Upper lobe of left lung (tissue), 6 donors: ENCODE measurements around the gene EBF3. TPM values are rescaled to one million over a fixed set of nuclear protein-coding genes. Genes with fewer than 3 reads are reported as not detected.

Experiments
- ATAC-seq, 2 donors: fragments of 200-7000 bp; cut with Tn5 transposase; one replicate each; pipeline ENCODE4 v1.9.1; 2022; ENCODE audit warnings: mild to moderate bottlenecking in 2 of 2, moderate library complexity in 2 of 2; ENCODE audit not compliant: low FRiP score in 2 of 2
- DNase-seq, 2 donors: peaks; one replicate each; pipeline ENCODE4 v3.0.0-alpha.2; 2019 to 2020
- H3K27ac ChIP-seq, 4 donors: fragments of 200-600 bp; sonication (generic); one replicate each; pipeline ENCODE4 v1.5.1; 2016 to 2019
- H3K27me3 ChIP-seq, 4 donors: fragments of 200-600 bp; sonication (generic); one replicate each; pipeline ENCODE4 v1.5.1; 2017 to 2019
- H3K36me3 ChIP-seq, 4 donors: fragments of 200-600 bp; sonication (generic); one replicate each; pipeline ENCODE4 v1.5.1; 2016 to 2019
- H3K4me1 ChIP-seq, 4 donors: fragments of 200-600 bp; sonication (generic); one replicate each; pipeline ENCODE4 v1.5.1; 2018 to 2019
- H3K4me3 ChIP-seq, 4 donors: fragments of 200-600 bp; sonication (generic); one replicate each; pipeline ENCODE4 v1.5.1; 2017 to 2019; ENCODE audit warnings: mild to moderate bottlenecking in 2 of 4, moderate library complexity in 1 of 4
- H3K9me3 ChIP-seq, 4 donors: fragments of 200-600 bp; sonication (generic); one replicate each; pipeline ENCODE4 v1.5.1; 2018 to 2019
- EP300 ChIP-seq, 4 donors: sonication (generic); formaldehyde crosslinking; IDR thresholded peaks; one replicate each; pipeline ENCODE4 v1.5.1; 2017; ENCODE audit warnings: antibody characterized with exemption in 4 of 4, control low read depth in 2 of 4
- POLR2A ChIP-seq, 4 donors: fragments of 450-650 bp; IDR thresholded peaks; one replicate each; pipeline ENCODE4 v1.5.1; 2016 to 2017; ENCODE audit warnings: antibody characterized with exemption in 4 of 4, mild to moderate bottlenecking in 2 of 4
- POLR2AphosphoS5 ChIP-seq, 2 donors: sonication (generic); formaldehyde crosslinking; IDR thresholded peaks; one replicate each; pipeline ENCODE4 v1.5.1; 2017; ENCODE audit warnings: antibody characterized with exemption in 2 of 2
- WGBS, 2 donors: methylation state at CpG; one replicate each; pipeline ENCODE4 v1.1.5; 2017 to 2018; 5-methylcytosine and 5-hydroxymethylcytosine counted together
- total RNA-seq, 6 donors: library from RNA; depleted of rRNA in 4 of 6; stranded (reverse); fragments of >200 nt in 4 of 6; gene quantifications; one replicate each; pipeline versions ENCODE4 v1.1.0 to v1.2.1, GENCODE V29; 2016 to 2021
- TF ChIP-seq, protein P1 (sequence below), 6 experiments: fragments of 450-650 bp in 4 of 6; fragments of 200-600 bp in 2 of 6; sonication (generic) in 2 of 6; IDR thresholded peaks; one replicate each; pipeline ENCODE4 v1.5.1; 2016 to 2019; ENCODE audit warnings: antibody characterized with exemption in 6 of 6
- donor health status: DM: no; HTN: no; CAD: no; lungs with moderate emphysema.
- donor health status: DM: no; HTN: yes; CAD: no; lungs with severe emphysema.

Gene EBF3
- total RNA-seq, 6 donors from 2014 or later = 0.06 to 0.51 TPM; not detected in 4

DNA sequence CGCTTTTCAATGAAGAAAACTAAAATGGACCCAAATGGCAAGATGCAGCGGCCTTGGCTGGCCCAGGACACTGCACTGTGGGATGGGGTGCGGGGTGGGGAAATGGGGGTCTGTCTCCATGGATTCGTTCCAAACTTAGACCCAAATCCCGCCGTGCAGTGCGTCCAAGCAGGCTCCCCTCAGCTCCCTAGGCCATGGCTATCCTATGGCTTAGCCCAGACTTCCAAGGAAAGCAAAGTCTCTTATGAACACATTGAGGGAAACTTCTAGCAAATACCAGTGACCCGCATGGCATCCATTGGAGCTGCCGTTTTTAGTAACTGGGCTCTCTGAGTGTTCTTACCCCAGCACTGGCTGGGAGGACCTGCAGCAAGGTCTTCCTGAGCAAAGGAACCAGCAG lies 122.5 kb downstream of the EBF3 start:
- Histone ChIP-seq H3K36me3 (no peaks in the 10 kb centered on the region), H3K4me3 (no peak overlapping the region), H3K27me3 (no peaks in the 10 kb centered on the region), H3K4me1 (no peaks in the 10 kb centered on the region), H3K27ac (no peak overlapping the region), H3K9me3 (no peaks in the 10 kb centered on the region)
- TF ChIP-seq POLR2A (IDR thresholded peaks at IDR 0.05) (no peak), POLR2AphosphoS5 (IDR thresholded peaks at IDR 0.05) (no peak), EP300 (IDR thresholded peaks at IDR 0.05) (no peak)
- TF ChIP-seq, protein P1, sequence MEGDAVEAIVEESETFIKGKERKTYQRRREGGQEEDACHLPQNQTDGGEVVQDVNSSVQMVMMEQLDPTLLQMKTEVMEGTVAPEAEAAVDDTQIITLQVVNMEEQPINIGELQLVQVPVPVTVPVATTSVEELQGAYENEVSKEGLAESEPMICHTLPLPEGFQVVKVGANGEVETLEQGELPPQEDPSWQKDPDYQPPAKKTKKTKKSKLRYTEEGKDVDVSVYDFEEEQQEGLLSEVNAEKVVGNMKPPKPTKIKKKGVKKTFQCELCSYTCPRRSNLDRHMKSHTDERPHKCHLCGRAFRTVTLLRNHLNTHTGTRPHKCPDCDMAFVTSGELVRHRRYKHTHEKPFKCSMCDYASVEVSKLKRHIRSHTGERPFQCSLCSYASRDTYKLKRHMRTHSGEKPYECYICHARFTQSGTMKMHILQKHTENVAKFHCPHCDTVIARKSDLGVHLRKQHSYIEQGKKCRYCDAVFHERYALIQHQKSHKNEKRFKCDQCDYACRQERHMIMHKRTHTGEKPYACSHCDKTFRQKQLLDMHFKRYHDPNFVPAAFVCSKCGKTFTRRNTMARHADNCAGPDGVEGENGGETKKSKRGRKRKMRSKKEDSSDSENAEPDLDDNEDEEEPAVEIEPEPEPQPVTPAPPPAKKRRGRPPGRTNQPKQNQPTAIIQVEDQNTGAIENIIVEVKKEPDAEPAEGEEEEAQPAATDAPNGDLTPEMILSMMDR (IDR thresholded peaks at IDR 0.05) = no peak
- ATAC-seq = no peak
- DNase-seq = no peak
- WGBS, 2 donors = 95% methylated on average over 8 to 9 of the region's 9 CpGs

DNA sequence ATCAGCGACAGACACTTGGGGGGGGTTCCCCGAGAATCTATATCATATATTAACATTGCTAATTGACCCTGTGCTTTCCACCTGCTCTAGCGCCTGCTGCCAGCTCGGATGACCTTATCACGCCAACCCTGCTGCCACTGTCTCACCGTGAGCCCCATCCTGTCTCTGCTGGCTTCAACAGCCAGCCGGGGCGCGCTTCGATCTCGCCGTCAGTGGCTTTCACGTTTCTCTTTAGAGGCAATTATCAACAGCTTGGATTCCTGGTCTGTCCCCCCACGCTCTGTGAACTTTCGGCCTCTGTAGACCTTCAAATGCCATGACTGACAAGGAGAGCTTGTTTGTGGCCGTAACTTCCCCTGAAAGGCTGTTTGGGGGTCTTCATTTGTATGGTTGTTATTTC lies 123.0 kb downstream of the EBF3 start:
- Histone ChIP-seq H3K4me3 (no peak overlapping the region), H3K27me3 (no peaks in the 10 kb centered on the region), H3K9me3 (no peaks in the 10 kb centered on the region), H3K27ac (no peak overlapping the region), H3K4me1 (no peaks in the 10 kb centered on the region), H3K36me3 (no peaks in the 10 kb centered on the region)
- DNase-seq = no peak
- no peak for TF ChIP-seq POLR2AphosphoS5 (IDR thresholded peaks at IDR 0.05)
- TF ChIP-seq POLR2A (IDR thresholded peaks at IDR 0.05) = no peak
- TF ChIP-seq, protein P1 (IDR thresholded peaks at IDR 0.05) = no peak
- TF ChIP-seq EP300 (IDR thresholded peaks at IDR 0.05) = no peak
- 94 to 98% methylated on average over 16 of the region's 16 CpGs for WGBS, 2 donors
- no peak for ATAC-seq

DNA sequence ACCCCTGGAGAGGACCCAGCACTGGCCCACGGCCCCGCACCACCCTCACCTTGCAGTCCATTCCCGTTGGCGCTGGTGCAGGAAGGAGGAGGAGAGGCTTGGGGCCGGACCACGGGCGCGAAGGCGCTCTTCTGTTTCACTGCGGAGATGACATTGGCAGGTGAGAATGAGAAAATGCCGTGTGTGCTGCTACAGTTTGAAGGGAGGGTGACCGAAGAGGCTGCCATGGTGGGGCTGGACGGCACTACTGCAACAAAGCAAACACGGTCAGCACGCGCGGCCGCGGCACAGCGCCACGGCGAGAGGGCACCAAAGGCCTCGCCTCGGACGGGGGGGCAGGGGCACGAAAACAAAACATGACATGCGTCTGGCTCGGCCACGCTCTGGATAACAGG lies 123.9 kb downstream of the EBF3 start:
- Histone ChIP-seq H3K9me3 (no peaks in the 10 kb centered on the region), H3K27me3 (no peaks in the 10 kb centered on the region), H3K4me3 (no peak overlapping the region), H3K27ac (no peak overlapping the region), H3K4me1 (no peaks in the 10 kb centered on the region), H3K36me3 (no peaks in the 10 kb centered on the region)
- TF ChIP-seq POLR2AphosphoS5 (IDR thresholded peaks at IDR 0.05) (no peak), POLR2A (IDR thresholded peaks at IDR 0.05) (no peak), EP300 (IDR thresholded peaks at IDR 0.05) (no peak)
- TF ChIP-seq, protein P1 (IDR thresholded peaks at IDR 0.05) = no peak
- no peak for DNase-seq
- ATAC-seq = no peak
- 93 to 96% methylated on average over 29 of the region's 29 CpGs for WGBS, 2 donors

DNA sequence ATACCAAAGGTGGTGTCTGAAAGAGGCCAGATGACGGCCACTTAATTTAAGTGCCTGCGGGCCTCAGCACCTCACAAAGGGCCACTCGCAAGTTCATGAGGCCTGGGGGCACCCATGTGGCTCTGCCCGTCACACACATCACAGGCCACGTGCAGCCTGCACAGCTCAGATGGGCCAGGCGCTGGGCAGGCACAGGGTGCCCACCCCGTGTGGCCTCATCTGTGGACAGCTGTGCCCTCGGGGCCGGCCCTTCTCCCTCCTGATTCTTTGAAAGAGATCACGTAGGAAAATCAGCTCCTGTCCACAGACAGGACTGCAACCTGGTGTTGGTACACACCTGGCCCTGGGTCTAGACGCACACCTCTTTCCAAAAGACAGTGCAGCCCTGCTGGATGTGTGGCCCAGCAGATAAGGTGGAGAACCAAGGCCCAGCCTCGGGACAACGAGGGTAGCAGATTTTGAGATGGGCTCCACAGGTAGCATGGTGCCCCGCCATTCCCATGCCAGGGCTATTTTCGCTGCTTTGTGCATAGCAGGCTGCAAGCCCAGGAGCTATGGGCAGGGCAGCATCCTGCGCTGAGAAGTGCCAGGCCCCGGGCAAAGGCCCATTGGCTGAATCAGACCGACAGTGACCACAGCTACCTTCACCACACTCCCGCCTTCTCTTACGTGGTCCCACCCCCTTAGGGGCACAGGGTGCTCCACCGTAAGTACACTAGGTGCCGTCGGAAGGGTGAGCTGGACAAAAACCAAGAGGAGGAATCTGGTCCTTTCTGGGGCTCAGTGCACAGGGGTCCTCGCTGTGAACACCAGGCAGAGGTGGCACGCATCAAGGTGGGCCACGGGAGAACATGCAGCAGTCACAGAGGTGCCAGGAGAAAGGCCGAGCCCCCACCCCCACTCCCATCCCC lies 124.5 kb downstream of the EBF3 start:
- Histone ChIP-seq H3K9me3 (no peaks in the 10 kb centered on the region), H3K27me3 (no peaks in the 10 kb centered on the region), H3K4me3 (no peak overlapping the region), H3K27ac (no peak overlapping the region), H3K4me1 (no peaks in the 10 kb centered on the region), H3K36me3 (no peaks in the 10 kb centered on the region)
- ATAC-seq (no peak), DNase-seq (no peak)
- 95% methylated on average over 17 to 27 of the region's 27 CpGs for WGBS, 2 donors
- TF ChIP-seq EP300 (IDR thresholded peaks at IDR 0.05) = no peak
- no peak for TF ChIP-seq POLR2A (IDR thresholded peaks at IDR 0.05)
- TF ChIP-seq, protein P1 (IDR thresholded peaks at IDR 0.05) = no peak
- TF ChIP-seq POLR2AphosphoS5 (IDR thresholded peaks at IDR 0.05) = no peak

DNA sequence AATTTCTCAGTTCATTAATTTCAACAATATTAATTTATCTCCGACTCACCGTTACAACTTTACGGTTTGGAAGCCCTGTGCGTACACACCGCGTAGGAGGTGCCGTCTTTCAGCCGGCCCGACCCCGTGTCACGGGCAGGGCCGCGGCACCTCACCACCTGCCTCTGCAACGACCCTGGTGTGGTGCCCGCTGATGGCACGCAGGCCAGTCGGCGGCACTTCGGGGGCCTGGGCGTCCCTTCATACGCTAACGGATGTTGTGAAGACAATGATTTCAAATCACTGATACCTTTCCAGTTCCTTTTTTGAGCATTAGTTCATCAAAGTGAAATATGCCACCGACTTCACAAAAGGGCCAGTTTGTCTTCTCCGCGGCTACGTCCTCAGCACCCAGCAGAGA lies 125.3 kb downstream of the EBF3 start:
- no peak for TF ChIP-seq EP300 (IDR thresholded peaks at IDR 0.05)
- no peak for TF ChIP-seq POLR2A (IDR thresholded peaks at IDR 0.05)
- no peak for TF ChIP-seq POLR2AphosphoS5 (IDR thresholded peaks at IDR 0.05)
- H3K27me3 ChIP-seq = no peaks in the 10 kb centered on the region
- no peaks in the 10 kb centered on the region for H3K36me3 ChIP-seq
- ATAC-seq (no peak), DNase-seq (peak in 1 of 2 donors; percentile 78)
- no peaks in the 10 kb centered on the region for H3K4me1 ChIP-seq
- no peaks in the 10 kb centered on the region for H3K9me3 ChIP-seq
- no peak overlapping the region for H3K27ac ChIP-seq
- 96 to 97% methylated on average over 26 of the region's 26 CpGs for WGBS, 2 donors
- no peak overlapping the region for H3K4me3 ChIP-seq
